NCI-H510A treated with DMSO at 0.1 percent for 48 hours (cell line): Measurements from ENCODE around the gene PHKB.
A peak's percentile ranks its signal among the peaks of the same experiment; 100 is the strongest.
"Not testable (repeated sequence)": the region's sequence is repeated elsewhere in the genome, so short reads cannot be mapped to it uniquely, and the experiment has no call there.

ENCODE experiments used
- DNase-seq: peaks from one replicate; lab custom pipeline; 2025; lab: John Stamatoyannopoulos, UW

PHKB gene

DNA sequence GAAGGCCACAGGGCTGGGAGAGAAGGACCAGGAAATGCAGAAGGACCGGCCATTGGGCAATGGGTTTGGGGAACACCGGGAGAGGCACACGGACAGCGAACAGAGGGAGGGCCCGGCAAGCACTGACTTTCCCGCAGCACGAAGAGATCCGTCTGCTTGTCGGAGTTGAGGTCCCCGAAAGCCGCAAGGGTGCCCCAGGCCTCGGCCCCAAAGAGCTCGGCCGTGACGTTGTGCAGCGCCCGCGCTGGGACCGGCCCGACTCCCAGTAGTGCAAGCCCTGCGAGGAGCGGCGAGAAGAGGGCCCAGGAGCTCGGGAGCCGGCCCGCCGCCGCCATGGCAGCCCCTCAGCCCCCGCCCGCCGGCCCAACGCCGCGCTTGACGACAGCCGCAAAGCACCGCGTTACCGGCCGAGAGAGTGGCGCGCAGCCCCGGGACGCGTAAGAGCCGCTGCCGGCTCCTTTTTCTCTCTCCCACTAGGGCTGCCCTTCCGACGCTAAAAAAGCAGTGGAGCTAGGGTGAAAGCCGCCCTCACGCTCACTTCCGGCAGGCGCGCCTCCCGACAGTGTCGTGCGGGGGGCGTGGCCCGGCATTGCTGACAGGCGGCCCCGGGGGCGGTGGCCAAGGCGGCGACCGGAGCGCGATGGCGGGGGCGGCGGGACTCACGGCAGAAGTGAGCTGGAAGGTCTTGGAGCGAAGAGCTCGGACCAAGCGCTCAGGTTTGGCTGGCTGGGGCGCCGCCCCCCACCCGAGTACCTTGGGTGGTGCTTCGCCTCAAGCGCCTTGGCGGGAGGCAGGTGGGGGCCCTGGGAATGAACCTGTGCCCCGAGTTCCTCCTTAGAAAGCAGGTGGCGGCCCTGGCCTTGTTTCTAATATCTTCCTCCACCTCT lies at the start of gene PHKB, which contains the start of gene ITFG1:
Gene PHKB, plus strand, starts transcription at position 621 of the 887 bp plus-strand sequence. Its CDS starts 20 bp downstream, at position 641.
Gene ITFG1, minus strand, starts transcription at position 353 of the 887 bp plus-strand sequence. Its CDS starts 18 bp downstream, at position 335.
- DNase-seq: peak; percentile 81

DNA sequence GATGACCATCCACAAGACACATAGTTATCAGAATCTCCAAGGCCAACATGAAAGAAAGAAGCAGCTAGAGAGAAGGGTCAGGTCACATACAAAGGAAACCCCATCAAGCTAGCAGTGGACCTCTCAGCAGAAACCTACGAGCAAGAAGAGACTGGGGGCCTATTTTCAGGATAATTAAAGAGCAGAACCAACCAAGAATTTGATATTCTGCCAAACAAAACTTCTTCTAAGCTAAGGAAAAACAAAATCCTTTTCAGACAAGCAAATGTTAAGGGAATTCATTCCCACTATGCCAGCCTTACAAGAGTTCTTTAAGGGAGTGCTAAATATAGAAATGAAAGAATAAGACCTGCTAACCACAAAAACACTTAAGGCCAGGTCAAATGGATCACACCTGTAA lies 48.1 kb upstream of the PHKB start:
- no peak for DNase-seq

DNA sequence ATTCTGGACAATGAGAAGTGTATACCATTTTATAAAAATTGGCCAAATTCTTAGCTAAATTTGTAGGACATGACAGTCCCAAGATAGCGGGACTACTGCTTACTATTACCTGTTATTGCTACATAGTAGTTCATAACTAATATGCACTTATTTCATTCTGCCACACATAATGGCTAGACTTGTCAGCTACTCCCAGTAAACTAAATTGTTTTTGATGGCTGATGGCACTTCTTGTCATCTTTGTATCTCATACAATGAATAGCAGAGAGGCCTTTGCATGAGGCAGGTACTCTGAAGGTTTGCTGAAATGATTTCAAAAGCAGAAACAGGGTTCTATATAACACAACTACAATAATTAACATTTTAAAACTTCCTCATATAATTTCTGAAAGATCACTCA lies 44.3 kb upstream of the PHKB start:
- no peak for DNase-seq

DNA sequence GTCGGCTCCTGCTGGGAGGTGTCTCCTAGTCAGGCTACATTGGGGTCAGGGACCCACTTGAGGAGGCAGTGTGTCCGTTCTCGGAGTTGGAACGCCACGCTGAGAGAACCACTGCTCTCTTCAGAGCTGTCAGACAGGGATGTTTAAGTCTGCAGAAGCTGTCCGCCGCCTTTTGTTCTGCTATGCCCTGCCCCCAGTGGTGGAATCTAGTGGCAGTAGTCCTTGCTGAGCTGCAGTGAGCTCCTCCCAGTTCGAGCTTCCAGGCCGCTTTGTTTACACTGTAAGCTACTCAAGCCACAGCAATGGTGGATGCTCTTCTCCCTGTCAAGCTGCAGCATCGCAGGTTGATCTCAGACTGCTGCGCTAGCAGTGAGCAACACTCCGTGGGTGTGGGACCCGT lies 36.3 kb upstream of the PHKB start:
- peak; percentile 78 for DNase-seq

DNA sequence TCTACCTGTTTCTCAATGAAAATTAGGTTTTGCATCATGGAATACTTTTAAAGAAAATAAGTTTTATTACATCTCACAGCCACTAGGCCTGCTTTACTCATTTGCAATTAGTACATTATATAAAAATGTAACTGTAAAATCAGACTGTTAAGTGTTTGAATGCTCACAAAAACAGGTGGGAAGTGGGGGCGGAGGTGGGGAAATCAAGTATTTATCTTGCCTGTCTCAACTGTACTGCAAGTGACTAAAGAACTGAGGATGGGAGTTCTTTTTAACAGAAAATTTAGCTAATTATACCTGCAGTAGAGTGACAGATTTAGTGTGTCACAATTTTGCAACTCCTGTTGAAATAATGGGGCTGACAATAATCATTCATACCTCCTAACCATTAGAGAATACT lies 34.3 kb upstream of the PHKB start:
- DNase-seq: no peak

DNA sequence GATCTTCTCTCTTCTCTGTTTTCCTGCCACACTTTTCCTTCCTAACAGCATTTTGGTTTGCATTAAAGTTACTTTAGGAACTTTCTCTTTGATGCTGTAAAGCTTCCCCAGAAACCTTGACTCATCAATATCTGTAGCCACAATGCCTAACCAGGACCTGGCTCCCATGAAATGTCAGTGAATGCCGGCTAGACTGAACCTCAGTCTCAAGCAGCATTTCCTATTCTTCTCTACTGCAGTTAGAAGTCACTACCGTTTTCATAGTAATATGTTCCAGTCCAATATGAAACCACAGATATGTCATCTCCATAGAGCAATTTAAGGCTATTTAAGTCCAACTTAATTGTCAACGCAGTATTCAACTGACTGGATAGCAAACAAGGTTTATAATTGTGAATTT lies 29.2 kb upstream of the PHKB start:
- no peak for DNase-seq

DNA sequence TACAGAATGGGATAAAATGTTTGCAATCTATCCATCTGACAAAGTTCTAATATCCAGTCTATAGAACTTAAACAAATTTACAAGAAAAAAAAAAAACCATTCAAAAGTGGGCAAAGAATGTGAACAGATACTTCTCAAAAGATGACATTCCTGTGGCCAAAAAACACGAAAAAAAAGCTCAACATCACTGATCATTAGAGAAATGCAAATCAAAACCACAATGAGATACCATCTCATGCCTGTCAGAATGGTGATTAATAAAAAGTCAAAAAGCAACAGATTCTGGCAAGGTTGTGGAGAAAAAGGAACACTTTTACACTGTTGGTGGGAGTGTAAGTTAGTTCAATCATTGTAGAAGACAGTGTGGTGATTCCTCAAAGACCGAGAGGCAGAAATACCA lies 26.9 kb upstream of the PHKB start:
- DNase-seq: not testable (repeated sequence)

DNA sequence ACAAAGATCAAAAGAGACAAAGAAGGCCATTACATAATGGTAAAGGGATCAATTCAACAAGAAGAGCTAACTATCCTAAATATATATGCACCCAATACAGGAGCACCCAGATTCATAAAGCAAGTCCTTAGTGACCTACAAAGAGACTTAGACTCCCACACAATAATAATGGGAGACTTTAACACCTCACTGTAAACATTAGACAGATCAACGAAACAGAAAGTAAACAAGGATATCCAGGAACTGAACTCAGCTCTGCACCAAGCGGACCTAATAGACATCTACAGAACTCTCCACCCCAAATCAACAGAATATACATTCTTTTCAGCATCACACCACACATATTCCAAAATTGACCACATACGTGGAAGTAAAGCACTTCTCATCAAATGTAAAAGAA lies 21.1 kb upstream of the PHKB start:
- DNase-seq: not testable (repeated sequence)

DNA sequence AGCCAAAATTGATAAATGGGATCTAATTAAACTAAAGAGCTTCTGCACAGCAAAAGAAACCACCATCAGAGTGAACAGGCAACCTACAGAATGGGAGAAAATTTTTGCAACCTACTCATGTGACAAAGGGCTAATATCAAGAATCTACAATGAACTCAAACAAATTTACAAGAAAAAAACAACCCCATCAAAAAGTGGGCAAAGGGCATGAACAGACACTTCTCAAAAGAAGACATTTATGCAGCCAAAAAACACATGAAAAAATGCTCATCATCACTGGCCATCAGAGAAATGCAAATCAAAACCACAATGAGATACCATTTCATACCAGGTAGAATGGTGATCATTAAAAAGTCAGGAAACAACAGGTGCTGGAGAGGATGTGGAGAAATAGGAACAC lies 18.2 kb upstream of the PHKB start:
- not testable (repeated sequence) for DNase-seq

DNA sequence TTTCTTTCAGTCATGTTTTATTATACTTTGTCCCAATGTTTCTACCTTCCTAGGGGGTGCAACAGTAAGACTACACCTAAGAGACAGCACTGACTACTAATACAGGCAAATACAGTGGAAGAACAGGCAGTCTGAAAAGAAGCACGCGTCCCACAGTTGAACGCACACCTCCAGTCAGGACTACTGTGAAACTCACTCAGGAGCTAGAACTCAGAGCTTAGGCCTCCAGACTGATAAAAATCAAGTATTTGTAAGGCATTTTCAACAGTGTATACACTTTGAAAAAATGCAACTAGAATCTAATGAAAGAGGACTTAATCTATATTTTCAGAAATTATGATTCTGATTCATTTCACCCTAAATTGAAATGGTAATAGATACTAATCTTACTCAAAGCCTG lies 14.7 kb upstream of the PHKB start:
- DNase-seq: no peak

DNA sequence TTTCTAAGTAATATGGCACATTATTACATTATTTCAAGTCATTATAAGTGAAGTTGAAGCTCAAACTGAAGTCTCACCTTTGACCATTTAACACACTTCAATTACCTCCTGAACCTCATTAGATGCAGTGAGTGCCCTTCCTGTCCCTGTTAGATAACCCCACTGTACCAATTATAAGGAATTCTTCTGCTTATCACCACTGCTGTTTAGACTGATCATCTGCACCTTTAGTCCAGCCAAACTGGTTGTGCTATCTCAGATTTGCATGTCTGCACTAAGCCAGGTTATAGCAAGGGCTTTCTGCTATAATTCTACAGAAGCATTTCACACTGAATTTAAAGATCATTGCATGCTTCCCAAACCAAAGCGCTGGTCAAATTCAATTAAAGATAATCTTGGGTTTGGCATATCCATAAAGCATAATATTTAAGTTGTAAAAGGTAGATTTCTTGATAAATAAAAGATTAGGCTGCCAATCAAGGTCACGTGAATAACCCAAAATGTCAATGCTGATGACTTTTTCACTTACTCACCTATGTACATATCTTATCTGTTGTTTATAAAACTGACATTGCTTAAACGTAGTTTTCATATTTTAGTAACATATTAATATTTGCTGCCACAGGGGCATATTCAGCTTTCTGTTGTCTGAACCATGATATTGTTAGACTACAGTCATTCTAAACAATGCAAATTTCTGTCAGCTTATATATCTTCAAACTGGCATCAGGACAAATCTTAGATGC lies 12.1 kb upstream of the PHKB start:
- no peak for DNase-seq

DNA sequence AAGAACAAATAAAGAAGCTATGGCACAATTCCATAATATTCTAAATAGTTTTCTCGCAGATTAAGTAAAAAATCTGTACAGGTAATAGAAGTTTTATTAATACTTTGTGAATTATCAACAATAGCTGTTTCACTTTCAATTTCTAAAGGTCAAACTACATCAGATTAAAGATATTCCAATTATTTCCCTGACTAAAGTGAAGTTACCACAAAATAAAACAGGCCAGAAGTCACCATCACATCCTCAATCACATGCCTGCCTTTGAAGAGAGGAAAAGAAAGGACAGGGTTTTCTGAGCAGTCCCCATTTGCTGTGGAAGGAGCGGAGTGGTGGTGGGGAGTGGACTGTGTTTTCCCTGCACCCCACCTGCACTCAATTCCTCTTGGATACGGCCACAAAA lies 11.3 kb upstream of the PHKB start:
- no peak for DNase-seq

DNA sequence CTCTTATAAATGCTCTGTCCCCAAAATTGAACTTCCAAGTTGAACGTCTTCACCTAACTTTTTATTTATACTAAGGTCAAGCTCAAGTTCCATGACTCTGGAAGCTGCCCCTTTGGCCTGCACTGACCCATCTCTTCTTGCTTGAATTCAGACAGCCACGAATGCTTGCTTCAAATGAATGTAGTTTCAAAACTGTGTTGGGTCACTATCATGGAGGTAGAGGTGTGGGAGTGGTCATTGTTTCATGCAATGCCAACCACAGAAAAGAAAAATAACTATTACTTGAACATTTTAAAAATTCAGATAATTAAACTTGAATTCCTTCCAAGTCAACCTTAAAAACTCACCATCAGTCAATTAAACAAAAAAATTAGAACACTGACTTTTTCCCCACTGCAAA lies 2.8 kb upstream of the PHKB start:
- no peak for DNase-seq

DNA sequence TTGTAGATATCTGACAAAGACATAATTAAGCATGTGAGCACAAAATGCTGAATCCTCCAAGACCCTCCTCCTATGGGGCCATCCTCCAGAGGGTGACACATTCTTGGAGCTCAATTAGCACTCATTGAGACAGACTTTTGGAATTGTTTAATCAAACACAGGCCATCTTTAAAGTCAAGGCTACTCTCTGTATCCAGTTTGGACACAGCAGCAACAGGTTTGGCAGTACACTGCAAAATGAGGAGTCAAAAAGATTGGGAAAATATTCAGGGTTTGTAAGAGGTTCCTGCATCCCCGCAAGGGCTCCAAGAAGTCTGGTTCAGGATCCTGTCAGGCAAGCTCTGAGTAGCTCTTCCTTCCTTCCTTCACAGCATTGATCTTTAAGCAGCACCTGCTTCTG lies 1.5 kb upstream of the PHKB start:
- no peak for DNase-seq

DNA sequence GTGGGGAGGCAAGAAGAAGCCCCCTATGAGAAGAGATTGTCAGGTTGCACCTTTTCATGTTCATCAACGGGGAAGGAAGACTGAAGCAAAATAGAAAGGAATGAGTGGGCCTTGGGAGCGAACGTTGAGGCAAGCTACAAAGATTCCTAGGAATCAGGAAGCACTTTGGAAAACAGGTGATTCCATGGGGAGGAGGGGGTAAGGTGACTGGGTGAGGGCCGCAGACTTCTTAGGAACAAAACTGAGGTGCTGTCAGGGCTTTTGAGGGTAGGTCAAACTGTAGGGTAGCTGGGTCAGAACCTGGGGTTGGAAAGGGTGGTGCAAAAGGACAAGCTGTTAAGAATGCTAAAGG lies 796 bp upstream of the PHKB start:
- no peak for DNase-seq

DNA sequence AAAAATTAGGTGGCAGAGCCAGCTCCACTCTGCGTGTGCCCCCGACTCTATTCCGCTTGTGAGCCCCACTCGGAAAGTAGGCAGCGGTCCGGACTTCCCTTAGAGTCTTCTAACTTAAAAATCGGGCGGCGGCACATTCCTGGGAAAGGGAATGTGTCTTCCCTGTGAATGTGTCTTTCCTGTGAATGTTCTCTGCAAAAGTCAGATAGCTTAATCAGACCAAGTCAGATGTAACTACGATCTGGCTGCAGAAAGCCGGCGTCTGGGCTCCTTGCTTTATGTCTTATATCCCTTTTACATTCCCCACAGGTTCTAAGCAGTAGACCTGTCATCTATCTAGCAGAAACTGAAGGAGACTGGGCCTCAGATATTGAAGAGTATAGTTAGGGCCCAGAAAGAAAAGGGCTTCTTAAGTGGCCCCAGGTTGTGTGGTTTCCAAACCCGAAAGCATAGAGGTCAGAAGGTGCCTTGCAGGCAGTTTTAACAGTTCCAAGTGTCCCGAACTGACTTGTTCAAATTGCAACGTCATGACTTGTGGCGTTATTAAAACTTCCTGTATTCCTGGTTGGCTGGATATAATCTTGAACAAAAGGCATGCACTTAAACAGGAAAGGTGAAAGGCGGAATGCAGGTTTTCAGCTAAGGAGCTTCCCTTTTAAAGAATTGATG lies 601 bp downstream of the PHKB start:
- peak; percentile 72 for DNase-seq

DNA sequence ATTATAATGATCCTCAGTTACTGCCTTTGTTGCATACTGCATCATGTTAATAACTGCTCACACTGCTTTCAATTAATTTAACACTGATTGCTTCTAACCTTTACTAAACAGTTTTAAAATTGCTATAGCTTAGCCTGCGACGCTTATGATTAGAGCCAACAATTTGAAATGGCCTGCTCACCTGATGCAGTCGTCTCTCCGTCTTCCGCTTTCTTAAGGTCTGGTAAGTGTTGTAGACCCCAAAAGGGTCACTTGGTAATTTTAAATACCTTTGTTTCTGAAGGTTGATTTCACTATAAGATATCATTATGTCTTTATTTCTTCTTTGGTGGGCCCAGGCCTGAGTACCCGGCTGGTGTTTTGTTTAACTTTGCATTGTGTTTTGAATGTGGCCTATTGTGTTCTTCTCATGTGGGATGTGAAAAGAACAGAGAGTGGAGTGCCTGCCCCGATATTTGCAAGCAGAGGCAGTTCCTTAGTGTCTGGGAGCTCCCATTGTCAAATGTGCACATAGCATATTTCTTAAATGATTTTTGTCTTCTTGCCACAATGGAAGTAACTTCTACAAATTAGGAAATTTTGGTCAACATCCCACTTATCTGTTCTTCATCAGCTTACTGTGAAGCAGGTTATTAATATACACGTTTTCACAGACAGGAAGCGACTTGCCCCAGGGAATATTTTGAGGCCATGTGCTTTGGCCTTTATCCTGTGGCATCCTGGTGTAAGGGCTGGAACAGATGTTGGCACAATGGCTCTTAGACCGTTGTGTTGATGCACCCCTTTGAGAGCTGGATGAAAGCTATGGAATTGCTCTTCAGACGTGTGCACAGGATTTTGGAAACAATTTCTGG lies 2.9 kb downstream of the PHKB start:
- no peak for DNase-seq

DNA sequence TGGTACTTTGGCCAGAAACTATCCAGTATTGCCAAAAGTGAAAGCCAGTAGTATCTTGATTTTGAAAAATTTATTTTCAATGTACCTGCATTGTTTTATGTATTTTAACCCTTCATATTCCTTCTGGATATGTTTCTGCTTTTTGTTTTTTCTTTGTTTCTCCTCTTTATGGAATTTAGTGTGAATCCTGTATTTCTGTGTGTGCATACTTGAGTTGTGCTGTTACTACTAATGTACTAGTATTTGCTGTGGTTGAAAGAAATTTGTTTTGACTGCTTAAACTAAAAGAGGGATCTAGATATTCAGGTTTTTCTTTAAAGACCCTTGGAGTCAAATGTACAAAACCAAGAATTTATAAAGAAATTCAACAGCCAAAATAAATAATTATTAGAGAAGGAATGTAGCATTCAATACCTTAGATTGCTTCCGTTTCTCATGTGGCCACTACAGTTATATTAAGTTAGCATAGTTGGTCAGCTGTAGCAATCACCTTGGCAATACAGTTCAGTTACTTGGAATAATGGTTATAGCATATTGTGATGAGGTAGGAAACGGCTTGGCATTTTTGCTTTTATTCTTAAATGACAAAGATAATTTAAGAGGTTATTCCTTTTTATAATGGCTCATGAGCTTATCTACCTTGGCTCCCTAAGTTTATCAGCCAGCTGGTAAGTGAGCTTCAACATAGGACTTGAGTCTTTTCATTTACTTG lies 4.9 kb downstream of the PHKB start:
- no peak for DNase-seq

DNA sequence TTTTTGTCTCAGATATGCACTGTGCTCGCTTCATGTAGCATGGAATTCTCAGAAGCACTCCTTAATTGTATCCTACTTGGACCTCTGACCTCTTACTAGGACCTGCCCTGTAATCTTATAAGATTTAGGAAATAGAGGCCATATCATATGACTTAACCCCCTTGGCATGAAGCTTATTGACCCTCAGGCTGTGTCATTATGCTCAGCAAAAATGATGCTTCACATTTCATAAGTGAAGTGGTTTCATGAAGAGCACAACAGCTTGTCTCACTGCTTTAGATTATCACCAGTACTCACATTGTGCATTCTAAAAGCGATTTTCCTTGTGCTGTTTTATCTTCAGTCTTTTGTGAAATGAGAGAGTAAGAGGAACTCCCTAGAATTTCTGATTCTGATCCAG lies 6.4 kb downstream of the PHKB start:
- DNase-seq: no peak

DNA sequence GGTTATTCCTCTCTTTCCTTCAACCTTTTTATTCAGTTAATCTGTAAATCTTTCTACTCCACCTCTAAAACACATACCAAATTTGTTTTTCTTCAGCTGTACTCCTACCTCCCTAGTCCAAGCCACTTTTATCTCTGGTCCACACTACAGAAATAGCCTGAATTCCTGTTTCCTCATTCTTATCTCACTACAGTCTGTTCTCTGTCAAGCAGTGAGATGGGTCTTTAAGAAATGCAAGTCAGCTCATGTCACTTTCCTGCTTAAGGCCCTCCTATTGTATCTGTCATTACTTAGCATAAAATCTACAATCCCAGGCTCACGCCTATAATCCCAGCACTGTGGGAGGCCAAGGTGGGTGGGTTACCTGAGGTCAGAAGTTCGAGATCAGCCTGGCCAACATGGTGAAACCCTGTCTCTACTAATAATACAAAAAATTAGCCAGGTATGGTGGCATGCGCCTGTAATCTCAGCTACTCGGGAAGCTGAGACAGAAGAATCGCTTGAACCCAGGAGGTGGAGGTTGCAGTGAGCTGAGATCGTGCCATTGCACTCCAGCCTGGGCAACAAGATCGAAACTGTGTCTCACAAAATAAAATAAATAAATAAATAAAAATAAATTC lies 7.0 kb downstream of the PHKB start:
- DNase-seq: not testable (repeated sequence)

DNA sequence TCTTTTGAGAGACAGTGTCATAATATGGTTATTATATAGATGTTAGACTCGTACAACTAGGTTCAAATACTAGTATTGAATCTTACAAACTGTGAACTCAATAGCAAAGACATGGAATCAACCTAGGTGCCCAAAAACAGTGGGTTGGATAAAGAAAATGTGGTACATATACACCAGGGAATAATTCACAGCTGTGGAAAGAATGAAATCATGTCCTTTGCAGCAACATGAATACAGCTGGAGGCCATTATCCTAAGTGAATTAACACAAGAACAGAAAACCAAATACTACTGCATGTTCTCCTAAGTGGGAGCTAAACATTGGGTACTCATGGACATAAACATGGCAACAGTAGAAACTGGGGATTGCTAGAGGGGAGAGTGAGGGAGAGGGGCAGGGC lies 8.1 kb downstream of the PHKB start:
- no peak for DNase-seq
